Panc1 (cell line): Measurements from ENCODE around the gene WDR70. TPM values are rescaled to one million over a fixed set of nuclear protein-coding genes. Genes with fewer than 3 reads are reported as not detected.

ENCODE experiments used
- ATAC-seq: fragments of 200-7000 bp; cut with Tn5 transposase; 2 replicates; pipeline ENCODE4 v1.9.1; 2020; ENCODE audit warnings: mild to moderate bottlenecking, moderate library complexity
- BruUV-seq: library from RNA; stranded (reverse); fragments of 400-500 nt; replicated peaks from 2 replicates; lab custom pipeline; 2021; lab: Mats Ljungman, UMichigan
- CTCF ChIA-PET: fragments of 300-600 bp; sonication (Branson Sonifier 250); formaldehyde crosslinking; loops from one replicate; lab custom pipeline; 2022; ENCODE audit warnings: antibody characterized with exemption; lab: Charles Lee
- POLR2A ChIA-PET: fragments of 300-600 bp; sonication (Branson Sonifier 250); formaldehyde crosslinking; loops from one replicate; lab custom pipeline; 2022; ENCODE audit warnings: antibody characterized with exemption; lab: Charles Lee
- DNase-seq: peaks from one replicate; pipeline ENCODE4 v3.0.0-alpha.2; 2010; ENCODE audit warnings: low read depth, low spot score
- H3K27ac ChIP-seq: 2 replicates; pipeline ENCODE4 v1.5.1; 2011; ENCODE audit warnings: mild to moderate bottlenecking, low read length, inconsistent platforms
- H3K27me3 ChIP-seq: fragments of 200-500 bp; sonication (Bioruptor generic); 2 replicates; pipeline ENCODE4 v1.6.0; 2014; ENCODE audit warnings: low read length, inconsistent platforms; ENCODE audit not compliant: control insufficient read depth, insufficient read depth
- H3K36me3 ChIP-seq: fragments of 200-500 bp; sonication (Bioruptor generic); 2 replicates; pipeline ENCODE4 v1.5.1; 2014; ENCODE audit warnings: inconsistent platforms, mild to moderate bottlenecking, low read length, moderate library complexity; ENCODE audit not compliant: control insufficient read depth, insufficient read depth
- H3K4me1 ChIP-seq: 2 replicates; pipeline ENCODE4 v1.5.1; 2011; ENCODE audit warnings: inconsistent platforms, mild to moderate bottlenecking, low read length, moderate library complexity; ENCODE audit not compliant: control insufficient read depth, insufficient read depth
- H3K4me3 ChIP-seq, 2 experiments: 2 replicates each; pipeline ENCODE4 v1.5.1; 2011 to 2012; ENCODE audit warnings: low read depth in 2 of 2, low read length in 2 of 2, mild to moderate bottlenecking in 2 of 2, inconsistent platforms in 1 of 2, moderate library complexity in 1 of 2
- H3K9me3 ChIP-seq: fragments of 200-500 bp; sonication (Bioruptor generic); 2 replicates; pipeline ENCODE4 v1.5.1; 2014; ENCODE audit warnings: low read depth, mild to moderate bottlenecking, inconsistent platforms, low read length, moderate library complexity; ENCODE audit not compliant: control insufficient read depth, insufficient read depth
- CTCF ChIP-seq: fragments of 450-650 bp; IDR thresholded peaks from 2 replicates; pipeline ENCODE4 v1.5.1; 2017; ENCODE audit warnings: mild to moderate bottlenecking
- POLR2AphosphoS5 ChIP-seq: IDR thresholded peaks from 2 replicates; pipeline ENCODE4 v1.6.1; 2012; ENCODE audit warnings: mild to moderate bottlenecking, low read depth, low read length, moderate library complexity
- REST ChIP-seq, 2 experiments: IDR thresholded peaks; 2 replicates each; pipeline ENCODE4 v1.6.1; 2011 to 2012; ENCODE audit warnings: low read depth in 2 of 2, control low read depth in 1 of 2, low read length in 1 of 2, mild to moderate bottlenecking in 1 of 2, moderate library complexity in 1 of 2; ENCODE audit not compliant: insufficient read depth in 1 of 2
- SIN3A ChIP-seq: IDR thresholded peaks from 2 replicates; pipeline ENCODE4 v1.6.1; 2012; ENCODE audit warnings: low read depth, mild to moderate bottlenecking, low read length, moderate library complexity, borderline replicate concordance; ENCODE audit not compliant: insufficient read depth
- TCF7L2 ChIP-seq: IDR thresholded peaks from 2 replicates; pipeline ENCODE4 v1.6.1; 2011; ENCODE audit warnings: mild to moderate bottlenecking, low read depth, low read length, inconsistent platforms
- in situ Hi-C: cut with HindIII; loops from 2 replicates; pipeline ENCODE4 v1.10.0; 2016; ENCODE audit warnings: low sequenced_read_pairs, low pct_unique_long_range_greater_than_20kb
- intact Hi-C: fragments of 100-400 bp; cut with micrococcal nuclease; formaldehyde crosslinking; loops from one replicate; pipeline ENCODE4 v1.10.0; 2022; ENCODE audit not compliant: unreplicated experiment
- total RNA-seq: library from RNA; stranded (reverse); gene quantifications from one replicate; pipeline ENCODE4 v1.2.1, GENCODE V29; 2021; ENCODE audit not compliant: unreplicated experiment

WDR70 gene
- total RNA-seq, 1 experiment from 2014 or later, result 29.5 TPM

DNA sequence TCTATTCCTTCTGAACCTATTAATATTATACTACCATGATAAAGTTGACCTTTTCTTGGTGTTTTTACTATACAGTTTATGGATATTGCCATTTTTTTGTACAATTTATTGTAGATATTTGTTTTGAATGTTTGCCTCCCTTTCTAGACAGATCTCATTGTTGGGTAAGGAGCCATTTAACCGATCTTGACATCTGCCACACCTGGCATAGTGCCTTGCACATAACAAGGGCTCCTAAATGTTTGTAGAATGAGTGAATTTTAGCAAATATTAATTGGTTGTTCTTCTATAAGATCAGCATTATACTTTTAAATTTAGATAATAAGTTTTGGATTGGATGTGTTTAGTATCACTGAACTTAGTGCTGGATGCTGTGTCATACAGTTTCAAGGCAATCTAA is 285.4 kb downstream of the WDR70 start:
- BruUV-seq, result no TSS peak
- intact Hi-C loops, result no loop called here
- POLR2A ChIA-PET, result no interaction called here

GRCh38 chr5:37665272-37665671 is 286.2 kb downstream of the WDR70 start:
- Histone ChIP-seq H3K27ac (no peak overlapping the region), H3K4me3 (no peak overlapping the region), H3K4me1 (peaks cover 19% of the 10 kb centered on the region), H3K36me3 (no peaks in the 10 kb centered on the region; the same call in 1 of the 2 replicates), H3K9me3 (no peaks in the 10 kb centered on the region), H3K27me3 (no peaks in the 10 kb centered on the region)
- POLR2A ChIA-PET, result no interaction called here
- intact Hi-C loops, result no loop called here
- no peak for TF ChIP-seq CTCF
- TF ChIP-seq SIN3A, result no peak
- no peak for TF ChIP-seq REST (IDR thresholded peaks at IDR 0.05; ENCODE audit: insufficient read depth in 1 of 2, low read depth in 2 of 2, low read length in 1 of 2)
- DNase-seq (no peak), ATAC-seq (no peak)
- CTCF ChIA-PET, result no interaction called here
- BruUV-seq, result no TSS peak
- in situ Hi-C loops, result no loop called here

More for the DNA sequence above, 285.4 kb downstream of the WDR70 start:
- H3K4me1 ChIP-seq, result peaks cover 19% of the 10 kb centered on the region
- in situ Hi-C loops, result no loop called here
- DNase-seq, result no peak
- H3K36me3 ChIP-seq, result no peaks in the 10 kb centered on the region; the same call in 1 of the 2 replicates
- CTCF ChIA-PET, result no interaction called here
- no peak for ATAC-seq
- no peaks in the 10 kb centered on the region for H3K27me3 ChIP-seq
- TF ChIP-seq CTCF (no peak), POLR2AphosphoS5 (no peak), SIN3A (no peak), TCF7L2 (no peak), REST (IDR thresholded peaks at IDR 0.05; ENCODE audit: insufficient read depth in 1 of 2, low read depth in 2 of 2, low read length in 1 of 2) (no peak)
- no peaks in the 10 kb centered on the region for H3K9me3 ChIP-seq
- H3K4me3 ChIP-seq, result no peak overlapping the region
- no peak overlapping the region for H3K27ac ChIP-seq
